Heart left ventricle (tissue), 16 donors: ENCODE results near the gene BFSP1. TPM values are rescaled to one million over a fixed set of nuclear protein-coding genes. Genes with fewer than 3 reads are reported as not detected.

Source experiments
- ATAC-seq, 4 donors: fragments of 200-7000 bp; cut with Tn5 transposase; one replicate each; pipeline ENCODE4 v1.9.1; 2020 to 2022; ENCODE audit warnings: moderate library complexity in 4 of 4, mild to moderate bottlenecking in 3 of 4, moderate number of reproducible peaks in 1 of 4
- DNase-seq, 5 donors: peaks; one replicate each; pipeline ENCODE4 v3.0.0-alpha.2; 2020
- H3K27ac ChIP-seq, 12 donors: fragments of 200-600 bp; sonication (generic) in 4 of 12; one replicate each; pipeline versions ENCODE4 v1.5.0 to v1.8.0; 2016 to 2022; ENCODE audit warnings: mild to moderate bottlenecking in 2 of 12
- H3K27me3 ChIP-seq, 9 donors: fragments of 200-600 bp; sonication (generic) in 2 of 9; one replicate each; pipeline versions ENCODE4 v1.5.1 to v1.8.0; 2016 to 2022; ENCODE audit warnings: mild to moderate bottlenecking in 3 of 9
- H3K36me3 ChIP-seq, 9 donors: fragments of 200-600 bp; sonication (generic) in 2 of 9; one replicate each; pipeline versions ENCODE4 v1.5.0 to v1.8.0; 2018 to 2022; ENCODE audit warnings: mild to moderate bottlenecking in 2 of 9
- H3K4me1 ChIP-seq, 12 donors: fragments of 200-600 bp; sonication (generic) in 4 of 12; one replicate each; pipeline versions ENCODE4 v1.5.0 to v1.8.0; 2016 to 2022; ENCODE audit warnings: mild to moderate bottlenecking in 3 of 12
- H3K4me3 ChIP-seq, 12 donors: fragments of 200-600 bp; sonication (generic) in 4 of 12; one replicate each; pipeline versions ENCODE4 v1.5.0 to v1.8.0; 2017 to 2022; ENCODE audit warnings: mild to moderate bottlenecking in 9 of 12, moderate library complexity in 4 of 12
- H3K9me3 ChIP-seq, 12 donors: fragments of 200-600 bp; sonication (generic) in 4 of 12; one replicate each; pipeline versions ENCODE4 v1.5.0 to v1.8.0; 2016 to 2022; ENCODE audit warnings: mild to moderate bottlenecking in 1 of 12
- CTCF ChIP-seq, 12 donors: fragments of 200-600 bp; sonication (generic) in 4 of 12; IDR thresholded peaks; one replicate each; pipeline versions ENCODE4 v1.5.0 to v1.8.0; 2018 to 2022; ENCODE audit warnings: antibody characterized with exemption in 12 of 12, mild to moderate bottlenecking in 5 of 12
- POLR2A ChIP-seq, 2 donors: fragments of 450-650 bp; IDR thresholded peaks; one replicate each; pipeline ENCODE4 v1.6.1; 2017; ENCODE audit warnings: antibody characterized with exemption in 2 of 2, mild to moderate bottlenecking in 2 of 2, moderate library complexity in 2 of 2
- WGBS, 4 donors: extraction: QIAGEN DNeasy Blood & Tissue Kit in 2 of 4; methylation state at CpG; one replicate each; pipeline versions ENCODE4 v1.1.5 to v1.1.7; 2013 to 2018; 5-methylcytosine and 5-hydroxymethylcytosine counted together
- intact Hi-C, 10 donors: fragments of 100-400 bp; cut with DNase I; formaldehyde crosslinking; loops; one replicate each; pipeline versions ENCODE4 v1.11.1 to v1.14.2; 2022
- polyA plus RNA-seq, 2 donors: library from polyadenylated mRNA; stranded (reverse); fragments of 200-250 nt; gene quantifications; one replicate each; pipeline ENCODE4 v1.2.3, GENCODE V29; 2013
- total RNA-seq, 9 donors: library from RNA; depleted of rRNA in 2 of 9; stranded (reverse); fragments of >200 nt in 2 of 9; fragmentation: NEBNext Ultra II Directional in 3 of 9; extraction: Animal tissue kit (Norgen Biotek cat#: 25700) in 3 of 9; gene quantifications; one replicate each; pipeline versions ENCODE4 v1.1.0 to v1.2.4, GENCODE V29; 2016 to 2023
- donor health status: ischemic (EF 13 %, LVEDD 7.1; RV severe dilation, severe dysfunction).
- donor health status: healthy with polysubstance abuse.
- donor health status: DM: no; HTN: yes; CAD: no.
- donor health status: DM: no; HTN: no; CAD: no.
- donor health status: ischemic (EF 25% LVEDD 6.9; RV normal size, moderate dysfunction).
- donor health status: ischemic (EF 25% LVEDD 5.7; RV mildly dilated, moderate dysfunction).
- donor health status: healthy.
- donor health status: DM: yes; HTN: yes; CAD: no.
- donor health status: ischemic (EF 35%, LVEDD 5.7; RV mildly dilated, moderate dysfunction).
- donor health status: nonischemic (EF 11% LVEDD 7.7; RV severe dilation, severe dysfunction).
- donor health status: DM: yes; HTN: yes; CAD: no.
- donor health status: PGD.
- donor health status: ischemic (EF 29% LVEDD 5.4; RV normal size, mild dysfunction).
- donor health status: nonischemic (EF 23%, LVEDD 6.1; RV moderate dilation, normal function).

Gene BFSP1
- total and polyA plus RNA-seq, 11 donors = 0.11 to 1.4 (median 0.63) TPM

GRCh38 chr20:17568045-17568788, 37.0 kb upstream of the BFSP1 start:
- H3K4me1 ChIP-seq = peaks cover 0 to 35% (median 27%) of the 10 kb centered on the region in 12 donors
- ATAC-seq (no peak), DNase-seq (no peak)
- H3K9me3 ChIP-seq = no peaks in the 10 kb centered on the region
- H3K27me3 ChIP-seq = no peaks in the 10 kb centered on the region
- TF ChIP-seq POLR2A (IDR thresholded peaks at IDR 0.05) (no peak), CTCF (IDR thresholded peaks at IDR 0.05) (no peak)
- peak overlapping the region; percentile 45 to 100 (median 93) for H3K4me3 ChIP-seq
- H3K36me3 ChIP-seq = no peaks in the 10 kb centered on the region
- H3K27ac ChIP-seq = peak overlapping the region; percentile 91 to 100 (median 99)
- intact Hi-C loops = no loop called here
- 60 to 70% (median 68%) methylated on average over 6 of the region's 6 CpGs for WGBS, 4 donors

GRCh38 chr20:17566345-17566744, 35.2 kb upstream of the BFSP1 start:
- DNase-seq (no peak), ATAC-seq (no peak)
- Histone ChIP-seq H3K36me3 (no peaks in the 10 kb centered on the region), H3K4me3 (no peak overlapping the region), H3K9me3 (no peaks in the 10 kb centered on the region), H3K4me1 (peaks cover 0 to 23% (median 14%) of the 10 kb centered on the region in 12 donors), H3K27ac (peak overlapping the region in 1 of 12 donors; percentile 100), H3K27me3 (no peaks in the 10 kb centered on the region)
- intact Hi-C loops = no loop called here
- WGBS, 4 donors = 85 to 97% (median 92%) methylated on average over 3 of the region's 3 CpGs
- TF ChIP-seq CTCF (IDR thresholded peaks at IDR 0.05) (no peak), POLR2A (IDR thresholded peaks at IDR 0.05) (no peak)

GRCh38 chr20:17565169-17565845, 34.1 kb upstream of the BFSP1 start:
- Histone ChIP-seq H3K9me3 (no peaks in the 10 kb centered on the region), H3K36me3 (no peaks in the 10 kb centered on the region), H3K4me1 (peaks cover 0 to 23% (median 10%) of the 10 kb centered on the region in 12 donors), H3K27ac (peak overlapping the region in 1 of 12 donors; percentile 100), H3K4me3 (no peak overlapping the region), H3K27me3 (no peaks in the 10 kb centered on the region)
- WGBS, 4 donors = 76 to 82% (median 80%) methylated on average over 4 of the region's 4 CpGs
- intact Hi-C loops = no loop called here
- no peak for ATAC-seq
- DNase-seq = no peak
- TF ChIP-seq POLR2A (IDR thresholded peaks at IDR 0.05) (no peak), CTCF (IDR thresholded peaks at IDR 0.05) (no peak)

- 57 to 68% (median 61%) methylated on average over 2 of the region's 2 CpGs for WGBS, 4 donors
- ATAC-seq (peak; percentile 20 to 57 (median 34)), DNase-seq (no peak)
- H3K36me3 ChIP-seq = no peaks in the 10 kb centered on the region
- H3K4me1 ChIP-seq = peaks cover 0 to 27% (median 9%) of the 10 kb centered on the region in 12 donors
- no peaks in the 10 kb centered on the region for H3K27me3 ChIP-seq
- H3K27ac ChIP-seq = peak overlapping the region in 7 of 12 donors; percentile 1 to 100 (median 29)
- intact Hi-C loops = no loop called here
- H3K4me3 ChIP-seq = no peak overlapping the region
- no peak for TF ChIP-seq CTCF (IDR thresholded peaks at IDR 0.05)
- no peak for TF ChIP-seq POLR2A (IDR thresholded peaks at IDR 0.05)
- no peaks in the 10 kb centered on the region for H3K9me3 ChIP-seq
These were observed 31.7 kb upstream of the BFSP1 start for GRCh38 chr20:17562804-17563305.
